Measurements from ENCODE around the gene EPS15.

Gene EPS15

DNA sequence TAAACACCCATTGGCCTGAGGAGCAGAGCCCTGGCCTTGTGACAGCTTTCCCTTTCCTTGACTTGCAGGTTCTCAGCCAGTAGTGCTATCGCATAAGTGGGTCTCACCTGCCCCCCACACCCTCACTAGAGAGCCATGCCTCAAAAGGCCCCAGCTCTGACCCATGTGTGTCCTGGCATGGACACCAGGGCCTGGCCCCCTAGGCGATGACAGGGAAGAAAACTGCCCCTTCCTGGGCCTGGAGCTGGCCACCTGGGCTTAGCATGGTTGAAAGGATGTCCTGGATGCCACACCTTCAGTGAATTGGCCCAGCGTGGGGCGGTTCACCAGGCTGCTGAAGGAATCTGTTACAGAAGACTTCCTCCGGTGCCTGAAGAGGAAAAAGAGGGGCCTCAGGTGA, 207.2 kb downstream of the EPS15 start:
- no peak for DNase-seq

DNA sequence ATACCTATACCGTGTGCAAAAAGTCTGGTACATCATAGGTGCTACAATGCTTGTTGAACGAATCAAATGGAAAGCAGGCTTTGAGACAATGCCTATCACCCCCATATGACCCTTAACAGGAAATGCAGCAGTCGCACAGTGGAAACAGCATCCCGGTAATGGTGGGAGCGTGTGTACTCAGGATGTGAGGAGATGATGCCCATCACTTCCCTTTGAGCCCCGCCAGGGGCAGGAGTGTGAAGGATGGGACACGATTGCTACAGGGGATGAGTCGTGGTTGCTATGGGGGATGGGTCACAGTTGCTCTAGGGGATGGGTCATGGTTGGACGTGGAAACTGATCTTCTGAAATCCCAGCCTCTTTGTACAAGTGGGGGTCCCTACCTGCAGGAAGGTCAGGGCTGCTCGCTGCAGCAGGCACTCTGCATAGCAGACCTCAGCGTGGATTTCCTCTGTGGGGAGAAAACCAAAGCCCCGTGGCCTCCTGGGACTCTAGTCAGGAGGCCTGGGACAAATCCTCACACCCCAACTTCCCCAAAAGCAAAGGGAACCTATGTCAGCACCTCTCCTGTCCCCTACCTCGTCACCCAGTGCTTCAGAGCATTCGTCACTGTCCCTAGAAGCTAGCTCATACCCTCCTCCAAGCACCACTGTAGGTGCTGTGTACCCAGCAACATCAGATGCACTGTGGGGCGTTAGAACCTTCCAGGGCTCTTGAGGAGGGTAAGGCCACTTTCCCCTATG, 208.0 kb downstream of the EPS15 start:
- no peak for DNase-seq

DNA sequence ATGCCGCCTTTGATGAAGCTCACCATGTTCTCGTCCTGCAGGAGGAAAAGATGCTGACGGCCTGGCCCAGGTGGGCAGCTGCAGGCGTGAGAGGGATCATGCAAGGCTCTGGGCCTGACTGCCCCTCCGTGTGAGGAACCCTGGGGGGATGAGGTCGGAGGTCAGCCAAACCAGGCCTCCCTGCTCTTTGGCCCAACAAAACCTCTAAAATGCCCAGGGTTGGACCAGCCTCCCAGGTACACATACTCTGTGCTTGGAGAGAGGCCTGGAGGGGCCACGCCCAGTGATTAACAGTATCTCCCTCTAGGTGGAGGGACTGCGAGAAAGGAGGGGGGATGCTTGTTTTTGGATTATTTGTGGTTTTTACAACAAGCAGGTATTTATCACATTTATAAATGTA, 209.8 kb downstream of the EPS15 start:
- DNase-seq, result no peak

DNA sequence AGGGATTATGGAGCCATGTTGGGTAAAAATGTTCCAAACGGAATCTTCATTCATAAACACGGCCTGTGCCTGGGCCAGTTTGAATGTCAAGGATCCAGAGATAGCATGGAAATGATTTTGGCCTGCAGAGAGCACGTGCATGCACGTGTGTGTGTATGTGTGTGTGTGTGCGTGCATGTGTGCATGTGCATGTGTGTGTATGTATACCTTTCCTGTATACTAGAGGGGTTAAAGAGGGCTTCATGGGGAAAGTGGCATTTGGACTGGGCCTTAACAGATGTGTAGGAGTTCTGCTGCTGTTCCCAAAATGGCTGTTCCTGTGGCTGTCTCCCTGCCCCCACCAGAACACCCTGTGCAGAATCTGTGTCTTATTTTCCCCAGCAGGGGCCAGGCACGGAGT, 210.4 kb downstream of the EPS15 start:
- no peak for DNase-seq

DNA sequence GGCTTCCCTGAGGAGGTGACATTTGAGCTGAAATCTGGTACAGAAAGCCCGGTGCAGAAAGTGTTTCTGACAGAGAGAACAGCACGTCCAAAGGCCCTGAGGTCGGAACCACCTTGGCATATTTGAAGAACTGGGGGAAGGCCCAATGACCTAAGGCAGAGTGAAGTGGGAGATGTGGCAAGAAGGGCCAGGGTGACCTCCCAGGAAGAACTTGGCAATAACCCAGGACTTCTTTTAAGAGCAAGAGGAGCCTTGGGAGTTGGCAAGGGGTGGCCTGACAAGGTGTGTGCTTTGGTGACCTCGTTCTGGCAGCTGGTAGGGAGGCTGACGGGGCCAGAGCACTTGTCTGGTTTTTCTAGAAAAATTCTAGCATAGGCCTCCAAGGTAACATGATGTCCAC, 212.1 kb downstream of the EPS15 start:
- DNase-seq, result no peak

DNA sequence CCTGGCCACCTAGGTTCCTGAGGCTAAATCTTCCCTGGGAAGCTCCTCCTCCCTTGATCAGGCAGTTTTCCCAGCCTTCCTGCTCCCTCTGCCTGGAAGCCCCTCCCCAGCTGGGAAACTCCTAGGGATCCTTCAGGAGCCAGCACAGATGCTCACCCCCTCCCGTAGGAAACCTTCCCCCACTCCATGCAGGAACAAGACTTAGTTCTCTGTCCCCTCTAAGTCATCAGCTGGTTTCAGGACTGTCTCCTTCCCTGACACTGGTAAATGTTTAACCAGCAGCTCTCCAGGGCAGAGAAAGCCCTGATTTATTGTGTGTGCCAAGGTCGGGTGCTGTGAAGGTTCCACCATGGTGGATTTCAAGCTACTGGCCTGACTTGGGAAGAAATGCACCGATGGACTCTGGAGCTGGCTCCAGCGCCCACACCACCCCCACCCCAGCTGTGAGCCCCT, 213.7 kb downstream of the EPS15 start:
- DNase-seq, result no peak

DNA sequence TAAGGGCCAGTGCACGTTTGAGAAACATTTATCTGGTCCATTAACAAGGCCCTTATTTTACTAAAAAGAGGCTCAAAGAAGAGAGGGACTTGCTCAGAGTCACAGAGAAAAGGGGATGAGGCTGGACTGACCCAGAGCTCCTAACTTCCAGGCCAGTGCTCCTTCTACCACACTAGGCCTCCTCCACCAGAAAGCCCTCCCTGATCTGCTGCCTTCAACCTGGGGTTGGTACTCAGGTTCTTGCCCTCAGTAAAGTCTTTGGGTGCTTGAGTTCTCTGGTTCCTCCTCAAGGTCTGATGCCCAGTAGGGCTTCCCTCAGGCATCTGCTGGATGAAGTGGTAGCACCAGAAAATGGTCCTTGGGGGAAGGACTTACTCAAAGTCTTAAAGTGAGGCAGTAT, 214.7 kb downstream of the EPS15 start:
- DNase-seq, result no peak
